GM18870 (cell line): ENCODE results near the gene LMCD1.

Source experiments
- ATAC-seq: cut with Tn5 transposase; IDR thresholded peaks from one replicate; pipeline ENCODE4 v1.9.1; 2021; ENCODE audit warnings: moderate library complexity; ENCODE audit not compliant: unreplicated experiment

The LMCD1 gene

DNA sequence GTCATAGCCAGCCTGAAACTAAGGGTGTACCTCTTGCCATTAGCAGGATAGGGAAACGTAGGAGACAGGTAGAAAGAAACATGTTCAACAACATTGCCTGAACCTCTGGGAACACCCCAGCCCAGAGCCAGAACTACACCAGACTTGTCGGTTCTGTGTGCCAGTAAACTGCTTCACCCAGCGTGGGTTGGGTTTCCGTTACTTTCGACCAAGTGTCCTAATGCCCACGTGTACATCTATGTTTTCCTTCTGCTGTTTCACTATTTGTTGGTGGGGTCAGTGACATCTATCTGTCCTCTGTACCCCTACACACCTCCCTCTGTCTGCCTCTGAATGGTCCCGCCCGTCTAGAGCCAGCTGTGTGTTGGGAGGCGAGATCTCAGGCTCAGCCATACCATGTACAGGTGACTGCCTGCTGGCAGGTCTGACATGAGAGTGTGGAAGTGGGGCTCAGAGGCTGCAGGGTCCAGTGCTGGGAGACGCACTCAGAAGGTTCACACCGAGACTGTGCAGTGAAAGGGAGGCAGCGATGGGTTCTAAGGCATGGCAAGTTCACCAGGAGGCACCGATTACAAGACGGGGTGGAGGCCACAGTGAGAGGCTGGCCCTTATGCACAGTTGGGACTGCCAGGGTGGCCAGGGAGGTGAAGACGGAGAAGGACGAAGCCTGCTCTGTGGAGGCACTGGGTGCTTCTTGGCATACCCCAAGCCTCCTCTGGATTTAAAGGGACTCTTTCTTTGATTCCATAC, 106.6 kb downstream of the LMCD1 start:
- no peak for ATAC-seq

DNA sequence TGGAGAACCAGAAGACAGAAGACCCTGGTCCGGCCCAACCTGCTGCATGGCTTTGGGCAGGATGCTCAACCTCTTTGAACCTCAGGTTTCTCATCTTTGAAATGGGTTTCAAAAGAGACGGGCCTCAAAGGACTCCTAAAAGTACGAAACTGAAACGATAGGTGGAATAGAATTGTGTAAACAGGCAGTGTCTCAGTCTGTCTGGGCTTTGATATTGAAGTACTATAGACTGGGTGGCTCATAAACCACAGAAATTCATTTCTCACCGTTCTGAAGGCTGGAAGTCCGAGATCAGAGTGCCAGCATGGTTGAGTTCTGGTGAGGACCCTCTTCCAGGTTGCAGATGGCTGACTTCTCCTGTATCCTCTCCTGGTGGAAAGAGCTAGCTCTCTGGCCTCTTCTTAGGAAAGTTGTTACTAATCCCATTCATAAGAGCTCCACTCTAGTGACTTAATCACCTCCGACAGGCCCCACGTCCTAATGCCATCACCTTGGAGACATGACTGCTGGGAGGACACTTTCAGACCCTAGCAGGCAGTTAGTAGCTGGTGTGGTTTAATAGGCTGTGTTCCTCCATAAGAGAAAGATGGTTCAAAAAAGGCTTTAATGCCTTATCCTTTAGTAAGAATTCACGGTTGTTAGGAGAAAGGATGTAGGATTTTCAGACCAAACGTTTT, 107.3 kb downstream of the LMCD1 start:
- no peak for ATAC-seq

DNA sequence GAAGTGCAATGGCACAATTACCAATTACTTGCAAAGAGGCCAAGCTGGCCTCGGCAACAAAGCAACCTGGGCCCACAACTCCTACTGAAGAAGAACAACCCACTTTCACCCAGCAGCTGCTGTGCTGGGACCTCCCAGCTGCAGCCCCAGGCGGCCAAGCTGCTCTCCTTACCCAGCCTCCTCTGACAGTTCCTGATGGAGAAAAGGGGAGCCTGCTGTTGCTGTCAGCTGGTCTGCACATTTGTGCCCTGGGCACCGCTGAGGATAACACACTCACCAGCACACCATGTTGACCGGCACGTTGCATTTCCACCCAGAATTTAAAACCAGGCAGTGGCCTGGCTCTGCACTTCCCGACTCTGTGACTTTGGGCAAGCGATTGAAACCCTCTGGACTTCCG, 109.3 kb downstream of the LMCD1 start:
- ATAC-seq, result no peak

DNA sequence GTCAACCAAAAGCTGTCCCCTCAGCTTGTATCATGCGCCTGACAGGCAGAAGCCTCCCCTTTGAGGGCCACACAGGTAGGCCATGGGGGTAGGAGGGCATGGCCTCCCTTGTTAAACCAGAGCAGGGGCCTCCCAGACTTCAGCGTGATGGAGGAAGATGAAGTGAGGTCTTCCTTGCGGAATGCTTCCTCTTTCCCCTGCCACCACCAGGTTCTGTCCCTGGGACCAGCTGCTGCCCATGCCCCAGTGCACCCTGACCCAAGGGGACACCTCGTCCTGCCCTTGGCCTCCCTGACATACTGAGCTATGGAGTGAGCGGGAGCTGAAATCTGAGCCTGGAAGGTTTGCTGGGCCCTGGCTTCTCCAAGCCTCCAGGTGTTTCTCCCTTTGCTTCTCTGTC, 116.3 kb downstream of the LMCD1 start:
- ATAC-seq, result no peak

DNA sequence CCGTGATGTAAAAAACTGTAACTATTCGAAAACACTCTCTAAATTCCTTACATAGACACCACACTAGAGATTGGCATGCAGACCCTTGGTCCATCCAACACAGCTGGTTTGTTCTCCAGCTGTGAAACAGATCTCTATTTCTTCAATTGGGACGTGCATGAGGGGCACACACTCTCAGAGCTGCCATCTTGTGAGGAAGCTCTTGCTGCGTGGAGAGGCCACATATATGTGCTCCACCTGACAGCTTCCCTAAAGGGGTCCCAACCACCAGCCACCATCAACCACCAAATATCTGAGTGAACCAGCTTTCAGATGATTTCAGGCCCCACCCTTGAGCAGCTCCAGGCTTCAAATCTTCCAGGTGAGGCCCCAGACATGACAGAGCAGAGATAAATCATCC, 117.3 kb downstream of the LMCD1 start:
- ATAC-seq, result no peak

DNA sequence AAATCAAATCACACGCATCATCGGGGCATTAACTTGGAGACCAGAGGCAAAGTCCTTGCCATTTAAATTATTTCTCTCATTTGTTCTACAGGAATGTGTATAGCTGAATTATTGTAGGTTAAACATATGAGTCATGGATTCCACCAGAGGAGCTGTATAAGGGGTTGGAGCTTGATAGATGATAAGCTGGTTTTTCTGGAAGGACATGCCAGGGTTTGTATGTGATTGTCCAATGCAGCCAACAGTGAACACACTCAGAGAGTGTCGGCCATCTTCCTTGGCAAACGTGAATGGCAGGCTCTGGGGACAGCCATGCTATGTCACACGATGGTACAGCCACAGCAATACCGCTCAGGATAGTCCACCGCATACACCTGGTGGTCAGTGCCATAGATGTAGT, 117.9 kb downstream of the LMCD1 start:
- ATAC-seq, result no peak

DNA sequence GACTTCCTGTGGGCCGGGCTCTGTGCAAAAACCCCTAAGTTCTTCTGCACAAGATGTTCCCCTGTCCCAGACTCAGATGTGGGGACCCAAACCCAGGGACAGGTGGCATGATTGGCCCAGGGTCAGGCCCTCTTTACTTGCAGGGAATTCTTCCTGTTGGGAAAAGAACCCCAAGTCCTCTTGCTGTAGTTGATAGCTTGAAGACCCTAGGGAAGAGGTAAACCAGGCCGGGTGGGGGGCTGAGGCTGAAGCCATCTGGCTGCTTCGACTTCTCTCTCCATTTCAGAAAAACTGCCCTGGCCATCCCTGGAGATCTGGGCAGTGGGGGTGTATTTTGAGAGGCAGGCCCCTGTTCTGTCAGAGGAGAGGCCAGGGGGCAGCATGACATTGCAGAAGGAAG, 119.5 kb downstream of the LMCD1 start:
- ATAC-seq, result no peak

DNA sequence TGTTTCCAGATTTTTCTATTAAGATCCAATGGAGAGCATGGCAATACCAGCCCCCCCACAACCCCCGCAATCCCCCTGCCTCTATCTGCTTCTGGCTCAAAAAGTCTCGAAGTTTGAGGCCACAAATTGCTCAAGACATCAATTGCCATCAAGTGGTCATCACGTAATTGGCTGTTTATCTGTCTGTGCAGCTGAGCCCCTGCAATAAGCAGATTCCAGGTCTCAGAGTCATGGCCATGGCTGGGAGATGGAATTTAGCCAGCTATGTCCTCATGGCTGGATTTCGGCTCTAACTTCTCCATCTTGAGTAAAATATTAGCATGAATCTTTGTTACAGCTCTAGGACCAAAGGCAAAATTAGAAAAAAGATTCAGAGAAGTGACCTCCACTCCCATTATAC, 120.2 kb downstream of the LMCD1 start:
- ATAC-seq, result no peak

DNA sequence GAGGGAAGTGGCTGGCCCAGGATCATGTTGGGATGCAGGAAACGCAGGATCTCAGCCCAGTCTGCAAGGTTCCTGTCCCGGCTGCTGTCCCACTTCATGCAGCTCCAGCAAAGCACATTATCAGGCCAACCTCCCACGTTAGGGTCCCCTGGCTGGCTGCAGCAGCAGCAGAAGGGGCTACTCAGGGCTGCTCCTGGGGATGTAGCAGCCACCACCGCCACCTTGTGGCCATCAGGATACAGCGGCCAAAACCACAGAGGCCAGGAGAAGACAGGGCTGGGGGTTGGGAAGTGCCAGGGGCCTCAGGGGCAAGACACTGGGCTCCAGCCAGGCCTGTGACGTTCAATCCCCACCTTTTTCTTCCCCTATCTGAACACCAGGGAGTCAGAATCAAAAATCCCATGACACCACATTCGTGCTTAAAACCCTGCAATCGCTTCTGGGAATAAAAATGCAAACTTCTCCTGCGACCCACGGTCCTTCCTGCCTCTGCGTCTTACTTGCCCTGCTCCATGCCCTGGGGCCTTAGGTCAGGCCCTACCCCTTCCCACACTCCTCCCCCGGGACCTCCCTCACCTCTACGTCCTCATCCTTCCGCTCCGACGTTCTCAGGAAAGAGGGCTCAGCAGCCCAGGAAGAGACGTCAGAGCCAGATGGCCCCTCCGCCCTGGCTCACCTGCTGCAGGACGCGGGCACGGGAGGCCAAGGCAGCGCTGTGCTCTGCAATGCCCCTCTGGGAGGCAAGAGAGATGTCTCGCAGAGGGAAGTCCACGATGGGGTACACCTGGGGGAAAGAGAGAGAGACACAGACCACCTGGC, 121.5 kb downstream of the LMCD1 start:
- ATAC-seq, result peak; percentile 78

DNA sequence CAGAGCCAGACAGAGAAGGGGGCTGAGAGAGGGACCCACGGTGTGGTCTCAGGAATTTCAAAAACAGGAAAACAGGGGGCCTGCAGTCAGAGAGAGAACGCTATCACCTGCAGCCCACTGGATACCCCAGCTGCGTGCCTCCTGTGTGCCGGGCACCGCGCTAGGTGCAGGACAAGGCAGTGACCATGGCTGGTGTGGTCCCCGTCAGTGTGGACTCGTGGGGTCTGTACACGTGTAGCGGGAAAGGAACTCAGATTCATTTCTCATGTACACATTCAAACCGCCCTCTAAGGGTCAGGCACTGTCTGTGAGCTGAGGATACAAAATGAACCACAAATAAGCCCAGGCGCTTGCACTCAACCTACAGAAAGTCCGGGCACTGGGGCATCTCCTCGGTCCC, 122.1 kb downstream of the LMCD1 start:
- ATAC-seq, result no peak
